ENCODE results near the gene PPARGC1A.

DNA sequence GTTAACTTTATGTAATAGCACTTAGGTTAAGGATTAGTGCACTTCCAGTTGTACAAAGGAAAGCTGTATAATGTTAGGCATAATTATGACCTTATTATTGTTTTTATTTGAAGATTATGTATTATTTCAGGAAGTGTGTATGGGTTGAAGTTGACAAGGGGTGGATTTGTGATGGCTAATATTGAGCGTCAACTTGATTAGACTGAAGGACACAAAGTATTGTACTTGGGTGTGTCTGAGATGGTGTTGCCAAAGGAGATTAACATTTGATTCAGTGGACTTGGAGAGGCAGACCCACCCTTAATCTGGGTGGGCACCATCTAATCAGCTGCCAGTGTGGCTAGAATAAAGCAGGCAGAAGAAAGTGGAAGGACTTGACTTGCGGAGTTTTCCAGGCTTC, 127.3 kb downstream of the PPARGC1A start:
- TF ChIP-seq NR2F2 (IDR thresholded peaks at IDR 0.05) (no peak), CTCF (IDR thresholded peaks at IDR 0.05; ENCODE audit: low read depth, low read length, missing input control) (no peak), RAD21 (IDR thresholded peaks at IDR 0.05) (no peak), JUND (IDR thresholded peaks at IDR 0.05) (no peak), TAF1 (conservative IDR thresholded peaks at IDR 0.05) (no peak), YY1 (IDR thresholded peaks at IDR 0.05) (no peak), RXRA (IDR thresholded peaks at IDR 0.05) (no peak)
- TF ChIP-seq, protein P1, sequence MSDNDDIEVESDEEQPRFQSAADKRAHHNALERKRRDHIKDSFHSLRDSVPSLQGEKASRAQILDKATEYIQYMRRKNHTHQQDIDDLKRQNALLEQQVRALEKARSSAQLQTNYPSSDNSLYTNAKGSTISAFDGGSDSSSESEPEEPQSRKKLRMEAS (IDR thresholded peaks at IDR 0.05) = no peak
- TF ChIP-seq, protein P2, sequence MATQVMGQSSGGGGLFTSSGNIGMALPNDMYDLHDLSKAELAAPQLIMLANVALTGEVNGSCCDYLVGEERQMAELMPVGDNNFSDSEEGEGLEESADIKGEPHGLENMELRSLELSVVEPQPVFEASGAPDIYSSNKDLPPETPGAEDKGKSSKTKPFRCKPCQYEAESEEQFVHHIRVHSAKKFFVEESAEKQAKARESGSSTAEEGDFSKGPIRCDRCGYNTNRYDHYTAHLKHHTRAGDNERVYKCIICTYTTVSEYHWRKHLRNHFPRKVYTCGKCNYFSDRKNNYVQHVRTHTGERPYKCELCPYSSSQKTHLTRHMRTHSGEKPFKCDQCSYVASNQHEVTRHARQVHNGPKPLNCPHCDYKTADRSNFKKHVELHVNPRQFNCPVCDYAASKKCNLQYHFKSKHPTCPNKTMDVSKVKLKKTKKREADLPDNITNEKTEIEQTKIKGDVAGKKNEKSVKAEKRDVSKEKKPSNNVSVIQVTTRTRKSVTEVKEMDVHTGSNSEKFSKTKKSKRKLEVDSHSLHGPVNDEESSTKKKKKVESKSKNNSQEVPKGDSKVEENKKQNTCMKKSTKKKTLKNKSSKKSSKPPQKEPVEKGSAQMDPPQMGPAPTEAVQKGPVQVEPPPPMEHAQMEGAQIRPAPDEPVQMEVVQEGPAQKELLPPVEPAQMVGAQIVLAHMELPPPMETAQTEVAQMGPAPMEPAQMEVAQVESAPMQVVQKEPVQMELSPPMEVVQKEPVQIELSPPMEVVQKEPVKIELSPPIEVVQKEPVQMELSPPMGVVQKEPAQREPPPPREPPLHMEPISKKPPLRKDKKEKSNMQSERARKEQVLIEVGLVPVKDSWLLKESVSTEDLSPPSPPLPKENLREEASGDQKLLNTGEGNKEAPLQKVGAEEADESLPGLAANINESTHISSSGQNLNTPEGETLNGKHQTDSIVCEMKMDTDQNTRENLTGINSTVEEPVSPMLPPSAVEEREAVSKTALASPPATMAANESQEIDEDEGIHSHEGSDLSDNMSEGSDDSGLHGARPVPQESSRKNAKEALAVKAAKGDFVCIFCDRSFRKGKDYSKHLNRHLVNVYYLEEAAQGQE (IDR thresholded peaks at IDR 0.05) = no peak

All from liver (tissue), 3 donors.